Cardiac muscle cell (in vitro differentiated cells and primary cell): ENCODE results near the gene GUCY1A1. TPM values are rescaled to one million over a fixed set of nuclear protein-coding genes. Genes with fewer than 3 reads are reported as not detected.
A peak's percentile ranks its signal among the peaks of the same experiment; 100 is the strongest.

Source experiments
- DNase-seq, 2 donors: peaks; one replicate each; pipeline versions ENCODE4 v3.0.0 to v3.0.0-alpha.2; 2010 to 2017; ENCODE audit warnings: low read depth in 1 of 2, low spot score in 1 of 2
- H3K27ac ChIP-seq: fragments of 200-600 bp; sonication (generic); 2 replicates; pipeline ENCODE4 v1.5.1; 2016
- H3K27me3 ChIP-seq: fragments of 200-600 bp; sonication (generic); 2 replicates; pipeline ENCODE4 v1.6.0; 2016; ENCODE audit warnings: control low read depth
- H3K36me3 ChIP-seq: fragments of 200-600 bp; sonication (generic); 2 replicates; pipeline ENCODE4 v1.5.1; 2016; ENCODE audit warnings: control low read depth
- H3K4me1 ChIP-seq: fragments of 200-600 bp; sonication (generic); 2 replicates; pipeline ENCODE4 v1.8.1; 2017; ENCODE audit warnings: low read depth, mild to moderate bottlenecking, mixed run types
- H3K4me3 ChIP-seq: fragments of 200-600 bp; sonication (generic); 2 replicates; pipeline ENCODE4 v1.5.1; 2016; ENCODE audit warnings: mild to moderate bottlenecking
- H3K9me3 ChIP-seq: fragments of 200-600 bp; sonication (generic); 2 replicates; pipeline ENCODE4 v1.5.1; 2017; ENCODE audit warnings: low read depth, mild to moderate bottlenecking, control low read depth
- polyA plus RNA-seq: library from polyadenylated mRNA; unstranded; fragments of >200 nt; fragmentation: Nextera tagmentation; extraction: Ambion mirVana; gene quantifications from 2 replicates; pipeline ENCODE4 v1.2.1, GENCODE V29; 2016
- total RNA-seq: library from RNA; depleted of rRNA; stranded (reverse); fragments of >200 nt; gene quantifications from 2 replicates; pipeline ENCODE4 v1.2.3, GENCODE V29; 2016
- TF ChIP-seq, protein P1 (sequence below): IDR thresholded peaks from 2 replicates; pipeline ENCODE4 v1.5.1; 2012; ENCODE audit warnings: low read depth, mild to moderate bottlenecking, low read length

GUCY1A1 gene
- total and polyA plus RNA-seq, 2 experiments from 2014 or later = 92.9 to 123 TPM

DNA sequence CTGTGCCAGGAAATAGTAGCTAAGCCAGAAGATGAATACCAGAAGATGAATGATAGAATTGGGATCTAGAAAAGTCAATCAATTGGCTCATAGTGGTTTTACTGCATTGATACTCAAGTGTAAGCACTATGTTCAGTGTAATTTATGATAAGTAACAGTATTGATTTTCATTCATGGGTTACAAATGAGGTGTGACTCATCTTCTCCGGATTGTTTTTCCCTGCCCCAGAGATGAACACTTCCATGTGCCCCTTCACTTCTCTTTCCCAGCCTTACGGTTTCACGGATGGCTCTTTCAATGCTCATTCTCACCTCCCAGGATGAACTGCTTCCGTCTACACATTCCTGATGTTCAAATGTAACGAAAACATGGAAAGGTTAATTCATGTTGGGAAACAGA is 82.4 kb downstream of the GUCY1A1 start:
- TF ChIP-seq, protein P1, sequence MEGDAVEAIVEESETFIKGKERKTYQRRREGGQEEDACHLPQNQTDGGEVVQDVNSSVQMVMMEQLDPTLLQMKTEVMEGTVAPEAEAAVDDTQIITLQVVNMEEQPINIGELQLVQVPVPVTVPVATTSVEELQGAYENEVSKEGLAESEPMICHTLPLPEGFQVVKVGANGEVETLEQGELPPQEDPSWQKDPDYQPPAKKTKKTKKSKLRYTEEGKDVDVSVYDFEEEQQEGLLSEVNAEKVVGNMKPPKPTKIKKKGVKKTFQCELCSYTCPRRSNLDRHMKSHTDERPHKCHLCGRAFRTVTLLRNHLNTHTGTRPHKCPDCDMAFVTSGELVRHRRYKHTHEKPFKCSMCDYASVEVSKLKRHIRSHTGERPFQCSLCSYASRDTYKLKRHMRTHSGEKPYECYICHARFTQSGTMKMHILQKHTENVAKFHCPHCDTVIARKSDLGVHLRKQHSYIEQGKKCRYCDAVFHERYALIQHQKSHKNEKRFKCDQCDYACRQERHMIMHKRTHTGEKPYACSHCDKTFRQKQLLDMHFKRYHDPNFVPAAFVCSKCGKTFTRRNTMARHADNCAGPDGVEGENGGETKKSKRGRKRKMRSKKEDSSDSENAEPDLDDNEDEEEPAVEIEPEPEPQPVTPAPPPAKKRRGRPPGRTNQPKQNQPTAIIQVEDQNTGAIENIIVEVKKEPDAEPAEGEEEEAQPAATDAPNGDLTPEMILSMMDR = no peak
- Histone ChIP-seq H3K36me3 (no peaks in the 10 kb centered on the region), H3K27me3 (no peaks in the 10 kb centered on the region), H3K4me3 (no peak overlapping the region), H3K9me3 (no peaks in the 10 kb centered on the region), H3K4me1 (no peaks in the 10 kb centered on the region), H3K27ac (no peak overlapping the region)
- DNase-seq = no peak

DNA sequence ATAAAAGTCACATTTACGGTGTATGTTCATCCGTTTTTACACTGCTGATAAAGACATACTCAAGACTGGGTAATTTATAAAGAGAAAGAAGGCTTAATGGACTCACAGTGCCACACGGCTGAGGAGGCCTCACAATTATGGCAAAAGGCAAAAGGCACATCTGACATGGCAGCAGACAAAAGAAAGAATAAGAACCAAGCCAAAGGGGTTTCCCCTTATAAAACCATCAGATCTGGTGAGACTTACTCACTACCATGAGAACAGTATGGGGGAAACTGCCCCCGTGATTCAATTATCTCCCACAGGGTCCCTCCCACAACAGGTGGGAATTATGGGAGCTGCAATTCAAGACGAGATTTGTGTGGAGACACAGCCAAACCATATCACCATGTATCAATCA is 84.9 kb downstream of the GUCY1A1 start:
- TF ChIP-seq, protein P1 = no peak
- H3K9me3 ChIP-seq = no peaks in the 10 kb centered on the region
- no peaks in the 10 kb centered on the region for H3K36me3 ChIP-seq
- H3K4me3 ChIP-seq = no peak overlapping the region
- H3K27me3 ChIP-seq = no peaks in the 10 kb centered on the region
- DNase-seq = no peak
- H3K4me1 ChIP-seq = no peaks in the 10 kb centered on the region
- no peak overlapping the region for H3K27ac ChIP-seq

DNA sequence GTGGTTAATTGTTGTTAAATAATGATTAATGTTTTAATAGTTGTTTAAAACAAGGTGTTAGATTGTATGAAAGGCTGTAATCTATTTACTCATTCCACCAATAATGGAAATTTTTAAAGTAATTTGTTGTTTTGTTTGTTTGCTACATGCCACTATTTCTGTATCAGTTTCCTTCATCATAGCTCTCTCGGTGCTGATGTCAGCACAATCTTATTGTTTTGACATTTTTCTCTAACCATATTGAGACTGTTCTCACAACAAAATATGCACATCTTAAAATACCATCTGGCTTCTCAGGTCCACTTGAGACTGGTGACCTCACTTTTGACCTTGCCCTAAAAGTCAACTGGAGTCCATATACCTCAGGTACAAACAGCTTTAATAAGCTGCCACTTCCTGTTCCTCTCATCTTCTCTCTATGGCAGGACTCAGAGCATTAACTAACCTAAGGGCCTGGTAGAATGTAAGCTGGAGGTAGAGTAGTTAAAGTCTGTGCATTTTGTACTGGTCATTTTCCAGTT is 91.2 kb downstream of the GUCY1A1 start:
- DNase-seq = no peak
- Histone ChIP-seq H3K27me3 (no peaks in the 10 kb centered on the region), H3K9me3 (no peaks in the 10 kb centered on the region), H3K4me3 (no peak overlapping the region), H3K4me1 (peaks cover 10% of the 10 kb centered on the region), H3K36me3 (no peaks in the 10 kb centered on the region), H3K27ac (no peak overlapping the region)
- TF ChIP-seq, protein P1 = no peak

DNA sequence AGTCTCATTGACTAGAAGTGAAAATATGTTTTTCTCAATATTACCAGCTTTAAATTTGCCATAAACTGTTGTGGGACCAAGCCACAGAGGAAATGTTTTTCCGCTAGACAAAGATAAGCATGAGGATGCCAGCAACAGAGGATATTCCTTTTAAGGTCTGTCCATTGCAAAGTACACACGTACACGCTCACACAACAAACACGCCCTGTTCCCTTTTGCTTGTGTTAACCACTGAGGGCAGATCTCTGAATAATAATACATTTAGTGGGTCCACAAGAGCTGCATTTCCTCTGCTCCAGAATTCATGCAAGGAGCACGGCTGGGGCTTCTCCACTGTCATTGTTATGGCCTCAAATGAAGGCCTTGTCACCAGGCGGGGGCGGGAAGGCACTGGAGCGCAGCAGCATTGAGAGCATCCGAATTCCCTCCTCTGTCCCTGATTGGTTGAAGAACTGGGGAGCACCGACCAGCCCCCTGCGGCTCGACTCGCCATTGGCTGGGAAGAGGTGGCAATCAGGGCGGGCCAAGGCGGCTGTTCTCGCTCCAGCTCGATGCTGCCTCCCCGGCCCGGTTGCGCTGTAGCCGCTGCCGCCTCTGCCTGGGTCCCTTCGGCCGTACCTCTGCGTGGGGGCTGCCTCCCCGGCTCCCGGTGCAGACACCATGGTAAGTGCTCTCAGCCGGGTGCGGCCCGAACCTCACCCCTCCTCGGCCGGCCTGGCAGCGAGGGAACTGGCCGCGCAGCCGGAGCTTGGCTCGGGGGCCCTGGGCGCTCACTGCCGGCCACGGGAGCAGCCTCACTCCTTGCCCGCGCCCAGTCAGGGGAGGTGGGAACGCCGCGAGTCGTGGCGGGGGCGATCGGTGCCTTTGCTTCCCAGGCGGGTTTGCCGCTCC is 92.1 kb downstream of the GUCY1A1 start, which contains the start of gene GUCY1B1:
Gene GUCY1B1 (plus strand): TSS at position 541 of the 891 bp plus-strand sequence. CDS start 120 bp downstream, at position 661.
- peak within 1 kb of the TSS; percentile 24 for H3K27ac ChIP-seq

DNA sequence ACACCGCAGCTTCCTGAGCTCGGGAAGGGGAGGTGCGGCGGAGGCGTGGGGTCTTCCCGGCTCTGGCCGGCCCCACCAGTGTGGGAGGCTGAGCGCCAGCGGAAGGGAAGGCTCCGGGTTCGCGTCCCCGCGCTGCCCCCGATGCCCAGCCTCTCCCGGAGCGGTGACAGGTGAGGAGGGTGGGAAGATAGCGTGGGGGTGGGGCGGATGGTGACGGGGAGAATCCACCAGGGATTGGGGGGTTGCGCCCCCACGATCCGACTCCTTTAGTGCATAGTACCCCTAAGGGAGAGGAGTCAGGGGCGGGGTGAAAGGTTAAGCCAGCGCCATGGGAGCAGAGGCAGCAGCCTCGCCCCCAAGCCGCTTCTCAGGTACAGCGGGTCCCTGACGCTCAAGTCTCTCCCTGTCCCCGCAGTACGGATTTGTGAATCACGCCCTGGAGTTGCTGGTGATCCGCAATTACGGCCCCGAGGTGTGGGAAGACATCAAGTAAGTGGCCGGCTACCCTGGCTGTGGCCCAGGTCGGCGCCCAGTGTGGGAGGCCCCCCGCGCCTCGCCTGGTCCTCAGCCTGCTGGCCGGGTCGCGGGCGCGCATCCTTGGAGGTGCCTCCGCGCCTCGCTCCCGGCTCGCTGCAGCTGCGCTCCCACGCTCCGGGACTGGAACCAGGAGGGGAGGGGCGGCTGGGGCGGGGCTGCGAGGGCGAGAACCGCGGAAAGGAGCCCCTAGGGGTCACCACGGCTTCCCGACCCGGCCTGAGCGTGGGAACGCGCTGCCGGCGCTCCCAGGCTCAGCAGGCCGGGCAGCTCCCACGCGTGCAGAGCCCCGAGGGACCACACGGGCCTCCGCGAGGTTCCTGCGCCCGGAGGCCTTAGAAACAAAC is 93.0 kb downstream of the GUCY1A1 start:
- peak; percentile 59 to 69 for DNase-seq
- H3K4me1 ChIP-seq = peaks cover 10% of the 10 kb centered on the region
- no peaks in the 10 kb centered on the region for H3K27me3 ChIP-seq
- no peaks in the 10 kb centered on the region for H3K36me3 ChIP-seq
- peak overlapping the region; percentile 24 for H3K27ac ChIP-seq
- TF ChIP-seq, protein P1 = no peak
- H3K9me3 ChIP-seq = no peaks in the 10 kb centered on the region
- peak overlapping the region; percentile 49 for H3K4me3 ChIP-seq

More for the DNA sequence above, 92.1 kb downstream of the GUCY1A1 start, which contains the start of gene GUCY1B1:
- DNase-seq = peak; percentile 94 to 97
- H3K4me3 ChIP-seq = peak within 1 kb of the TSS; percentile 49
- H3K9me3 ChIP-seq = no peaks in the 10 kb centered on the region
- no peaks in the 10 kb centered on the region for H3K27me3 ChIP-seq
- H3K4me1 ChIP-seq = peaks cover 10% of the 10 kb centered on the region
- no peaks in the 10 kb centered on the region for H3K36me3 ChIP-seq
- TF ChIP-seq, protein P1 = peak; percentile 38
